ENCODE data around the gene ACER2. TPM values are rescaled to one million over a fixed set of nuclear protein-coding genes. Genes with fewer than 3 reads are reported as not detected.
"Not testable (repeated sequence)": the region's sequence is repeated elsewhere in the genome, so short reads cannot be mapped to it uniquely, and the experiment has no call there.

The ACER2 gene
- total RNA-seq, 4 donors from 2014 or later = 3.5 to 4.2 (median 4.0) TPM

GRCh38 chr9:19409401-19410194 lies 789 bp downstream of the ACER2 start:
- H3K4me3 ChIP-seq = peak overlapping the region; percentile 72 to 90 (median 82)
- no peaks in the 10 kb centered on the region for H3K36me3 ChIP-seq
- TF ChIP-seq POLR2A (IDR thresholded peaks at IDR 0.05) = no peak
- TF ChIP-seq CTCF (IDR thresholded peaks at IDR 0.05) = no peak
- peaks cover 0 to 12% (median 0%) of the 10 kb centered on the region in 4 donors for H3K4me1 ChIP-seq
- H3K27me3 ChIP-seq = no peaks in the 10 kb centered on the region
- peak overlapping the region; percentile 64 to 77 (median 76) for H3K27ac ChIP-seq
- H3K9me3 ChIP-seq = no peaks in the 10 kb centered on the region
- peak; percentile 31 to 56 (median 48) for DNase-seq

- Histone ChIP-seq H3K27me3 (no peaks in the 10 kb centered on the region), H3K4me1 (peaks cover 0 to 12% (median 0%) of the 10 kb centered on the region in 4 donors), H3K36me3 (no peaks in the 10 kb centered on the region), H3K9me3 (no peaks in the 10 kb centered on the region), H3K4me3 (peak overlapping the region in 2 of 4 donors; percentile 85 to 90), H3K27ac (no peak overlapping the region)
- DNase-seq = no peak
- no peak for TF ChIP-seq POLR2A (IDR thresholded peaks at IDR 0.05)
- TF ChIP-seq CTCF (IDR thresholded peaks at IDR 0.05) = no peak
Observed at GRCh38 chr9:19410195-19410503, 1.3 kb downstream of the ACER2 start.

- H3K4me3 ChIP-seq = no peak overlapping the region
Observed at GRCh38 chr9:19410594-19410993, 1.8 kb downstream of the ACER2 start.

GRCh38 chr9:19411316-19411715 lies 2.5 kb downstream of the ACER2 start:
- no peak overlapping the region for H3K4me3 ChIP-seq
- no peak for DNase-seq
- H3K27ac ChIP-seq = no peak overlapping the region
- no peak for TF ChIP-seq POLR2A (IDR thresholded peaks at IDR 0.05)
- no peak for TF ChIP-seq CTCF (IDR thresholded peaks at IDR 0.05)
- no peaks in the 10 kb centered on the region for H3K36me3 ChIP-seq
- no peaks in the 10 kb centered on the region for H3K9me3 ChIP-seq
- H3K4me1 ChIP-seq = peaks cover 0 to 12% (median 0%) of the 10 kb centered on the region in 4 donors
- H3K27me3 ChIP-seq = no peaks in the 10 kb centered on the region

More at GRCh38 chr9:19410594-19410993, 1.8 kb downstream of the ACER2 start:
- no peaks in the 10 kb centered on the region for H3K9me3 ChIP-seq
- peaks cover 0 to 12% (median 0%) of the 10 kb centered on the region in 4 donors for H3K4me1 ChIP-seq
- H3K27ac ChIP-seq = no peak overlapping the region
- no peaks in the 10 kb centered on the region for H3K27me3 ChIP-seq
- no peak for DNase-seq
- no peak for TF ChIP-seq POLR2A (IDR thresholded peaks at IDR 0.05)
- no peak for TF ChIP-seq CTCF (IDR thresholded peaks at IDR 0.05)
- no peaks in the 10 kb centered on the region for H3K36me3 ChIP-seq

GRCh38 chr9:19413456-19413855 lies 4.6 kb downstream of the ACER2 start:
- H3K27me3 ChIP-seq, H3K36me3 ChIP-seq, H3K27ac ChIP-seq, H3K4me3 ChIP-seq, DNase-seq, H3K9me3 ChIP-seq: not testable (repeated sequence)
- peaks cover 0 to 12% (median 0%) of the 10 kb centered on the region in 4 donors for H3K4me1 ChIP-seq

GRCh38 chr9:19416143-19416542 lies 7.3 kb downstream of the ACER2 start:
- H3K27ac ChIP-seq = no peak overlapping the region

More at GRCh38 chr9:19416143-19416542, 7.3 kb downstream of the ACER2 start:
- Histone ChIP-seq H3K27me3 (no peaks in the 10 kb centered on the region), H3K4me3 (no peak overlapping the region), H3K4me1 (no peaks in the 10 kb centered on the region), H3K9me3 (no peaks in the 10 kb centered on the region), H3K36me3 (no peaks in the 10 kb centered on the region)
- TF ChIP-seq CTCF (IDR thresholded peaks at IDR 0.05) = no peak
- no peak for DNase-seq

Data from Peyer's patch (tissue), 4 donors.